HL-60 (cell line): Measurements from ENCODE around the gene OSBPL3.

ENCODE experiments used
- CTCF ChIP-seq: IDR thresholded peaks from one replicate; pipeline ENCODE4 v1.5.1; 2011; ENCODE audit warnings: low read length, control low read depth, inconsistent platforms; ENCODE audit not compliant: insufficient read depth
- POLR2AphosphoS5 ChIP-seq: IDR thresholded peaks from 2 replicates; pipeline ENCODE4 v1.6.1; 2012; ENCODE audit warnings: low read depth
- REST ChIP-seq: IDR thresholded peaks from 2 replicates; pipeline ENCODE4 v1.6.1; 2012; ENCODE audit warnings: low read depth; ENCODE audit not compliant: insufficient replicate concordance
- SPI1 ChIP-seq: IDR thresholded peaks from 2 replicates; pipeline ENCODE4 v1.6.1; 2012; ENCODE audit warnings: low read depth, mild to moderate bottlenecking, borderline replicate concordance

DNA sequence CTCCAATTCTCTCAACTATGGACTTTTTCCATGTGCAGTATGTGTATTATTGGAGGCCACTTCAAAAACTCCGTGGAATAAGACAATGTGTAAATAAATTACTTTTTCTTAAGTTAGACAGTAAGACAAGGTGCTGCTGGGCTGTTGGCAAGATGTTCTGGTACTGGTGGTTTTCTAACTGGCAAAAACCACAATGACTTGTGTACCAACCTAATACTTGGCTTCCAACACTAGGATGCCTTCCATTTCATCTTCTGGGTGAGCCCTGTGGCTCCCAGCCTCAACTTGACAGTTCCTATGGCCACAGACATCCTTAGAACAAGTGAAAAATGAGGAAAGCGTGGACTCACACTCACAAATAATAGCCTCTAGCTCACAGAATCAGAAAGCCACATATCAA, 77.0 kb downstream of the OSBPL3 start:
- no peak for TF ChIP-seq REST
- TF ChIP-seq POLR2AphosphoS5 = no peak
- no peak for TF ChIP-seq CTCF
- no peak for TF ChIP-seq SPI1
